DMS53 (cell line): ENCODE data around the gene ASTN2.
"Not testable (repeated sequence)": the region's sequence is repeated elsewhere in the genome, so short reads cannot be mapped to it uniquely, and the experiment has no call there.

Source experiments
- DNase-seq: peaks from one replicate; lab custom pipeline; 2025; lab: John Stamatoyannopoulos, UW

Gene ASTN2

GRCh38 chr9:116924462-116925110, 490.3 kb downstream of the ASTN2 start:
- DNase-seq = no peak

GRCh38 chr9:116917895-116918508, 496.9 kb downstream of the ASTN2 start:
- DNase-seq = not testable (repeated sequence)

GRCh38 chr9:116913536-116913935, 501.3 kb downstream of the ASTN2 start:
- no peak for DNase-seq

- no peak for DNase-seq
Observed at GRCh38 chr9:116910201-116910600, 504.7 kb downstream of the ASTN2 start.

GRCh38 chr9:116907989-116908388, 506.9 kb downstream of the ASTN2 start:
- DNase-seq = no peak

- no peak for DNase-seq
Observed at GRCh38 chr9:116905171-116905588, 509.7 kb downstream of the ASTN2 start.

GRCh38 chr9:116904165-116904564, 510.7 kb downstream of the ASTN2 start:
- no peak for DNase-seq

- no peak for DNase-seq
Observed at GRCh38 chr9:116901260-116901659, 513.6 kb downstream of the ASTN2 start.

GRCh38 chr9:116900543-116900942, 514.3 kb downstream of the ASTN2 start:
- no peak for DNase-seq

- no peak for DNase-seq
Observed at GRCh38 chr9:116900007-116900367, 514.9 kb downstream of the ASTN2 start.

GRCh38 chr9:116899337-116900006, 515.4 kb downstream of the ASTN2 start:
- no peak for DNase-seq

- DNase-seq = not testable (repeated sequence)
Observed at GRCh38 chr9:116898131-116898530, 516.7 kb downstream of the ASTN2 start.

GRCh38 chr9:116897201-116897600, 517.7 kb downstream of the ASTN2 start:
- DNase-seq = no peak

GRCh38 chr9:116895961-116896360, 518.9 kb downstream of the ASTN2 start:
- DNase-seq = no peak

- DNase-seq = peak; percentile 6
Observed at GRCh38 chr9:116891424-116891823, 523.4 kb downstream of the ASTN2 start.

- DNase-seq = not testable (repeated sequence)
Observed at GRCh38 chr9:116888476-116888875, 526.4 kb downstream of the ASTN2 start.

- no peak for DNase-seq
Observed at GRCh38 chr9:116888066-116888465, 526.8 kb downstream of the ASTN2 start.

GRCh38 chr9:116883676-116884075, 531.2 kb downstream of the ASTN2 start:
- no peak for DNase-seq

- peak; percentile 3 for DNase-seq
Observed at GRCh38 chr9:116877072-116877471, 537.8 kb downstream of the ASTN2 start.

GRCh38 chr9:116875576-116875975, 539.3 kb downstream of the ASTN2 start:
- DNase-seq = no peak

- no peak for DNase-seq
Observed at GRCh38 chr9:116873937-116874914, 540.6 kb downstream of the ASTN2 start.

GRCh38 chr9:116873491-116873890, 541.4 kb downstream of the ASTN2 start:
- no peak for DNase-seq
